Small intestine (tissue), 7 donors: Measurements from ENCODE around the gene NIPSNAP2. TPM values are rescaled to one million over a fixed set of nuclear protein-coding genes. Genes with fewer than 3 reads are reported as not detected.
"Not testable (repeated sequence)": the region's sequence is repeated elsewhere in the genome, so short reads cannot be mapped to it uniquely, and the experiment has no call there.

ENCODE experiments used
- DNase-seq, 2 donors: peaks; one replicate each; pipeline versions ENCODE4 v3.0.0 to v3.0.0-alpha.2; 2013
- FAIRE-seq: peaks from 2 replicates; lab custom pipeline; 2012; peaks lifted over from hg19 to GRCh38; lab: Jason Lieb, UNC
- H3K27ac ChIP-seq, 3 donors: one replicate each; pipeline ENCODE4 v1.5.1; 2013; ENCODE audit warnings: low read length in 2 of 3, mild to moderate bottlenecking in 2 of 3, control low read depth in 1 of 3, inconsistent platforms in 1 of 3, low read depth in 1 of 3, moderate library complexity in 1 of 3
- H3K27me3 ChIP-seq, 3 donors: one replicate each; pipeline ENCODE4 v1.6.1; 2013; ENCODE audit warnings: low read length in 3 of 3, inconsistent platforms in 1 of 3; ENCODE audit not compliant: control insufficient read depth in 3 of 3, insufficient read depth in 3 of 3
- H3K36me3 ChIP-seq, 3 donors: one replicate each; pipeline ENCODE4 v1.6.1; 2013; ENCODE audit warnings: low read length in 3 of 3, inconsistent platforms in 1 of 3, low read depth in 1 of 3, mild to moderate bottlenecking in 1 of 3, moderate library complexity in 1 of 3; ENCODE audit not compliant: control insufficient read depth in 3 of 3, insufficient read depth in 2 of 3
- H3K4me1 ChIP-seq, 3 donors: one replicate each; pipeline ENCODE4 v1.6.1; 2013; ENCODE audit warnings: low read length in 2 of 3, inconsistent platforms in 1 of 3, low read depth in 1 of 3, mild to moderate bottlenecking in 1 of 3, moderate library complexity in 1 of 3; ENCODE audit not compliant: control insufficient read depth in 3 of 3, insufficient read depth in 2 of 3
- H3K4me3 ChIP-seq, 3 donors: one replicate each; pipeline ENCODE4 v1.5.1; 2013; ENCODE audit warnings: low read length in 3 of 3, control low read depth in 1 of 3, inconsistent platforms in 1 of 3, low read depth in 1 of 3, mild to moderate bottlenecking in 1 of 3, moderate library complexity in 1 of 3
- H3K9me3 ChIP-seq, 2 donors: one replicate each; pipeline ENCODE4 v1.6.1; 2013; ENCODE audit warnings: low read depth in 1 of 2, low read length in 1 of 2; ENCODE audit not compliant: control insufficient read depth in 2 of 2, insufficient read depth in 1 of 2
- WGBS, 3 donors: extraction: QIAGEN DNeasy Blood & Tissue Kit; methylation state at CpG; one replicate each; pipeline ENCODE4 v1.1.7; 2013; 5-methylcytosine and 5-hydroxymethylcytosine counted together
- polyA plus RNA-seq, 4 donors: library from polyadenylated mRNA; stranded (reverse) in 3 of 4; unstranded in 1 of 4; fragments of 200-250 nt in 3 of 4; fragments of 120-200 nt in 1 of 4; gene quantifications; one replicate each; pipeline versions ENCODE4 v1.2.1 to v1.2.3, GENCODE V29; 2013
- donor health status: healthy with polysubstance abuse.
- donor health status: control.
- donor health status: control.
- donor health status: Bipolar disorder and iron deficiency.
- donor health status: healthy.

Gene NIPSNAP2
- polyA plus RNA-seq, 4 donors: 28.2 to 52.8 (median 40.9) TPM

- H3K27ac ChIP-seq: no peak overlapping the region
- no peak for DNase-seq
- no peaks in the 10 kb centered on the region for H3K4me1 ChIP-seq
- WGBS, 3 donors: 92 to 95% (median 92%) methylated on average over 3 of the region's 3 CpGs
- no peaks in the 10 kb centered on the region for H3K9me3 ChIP-seq
- no peak for FAIRE-seq
- no peaks in the 10 kb centered on the region for H3K27me3 ChIP-seq
- peaks cover 11 to 44% (median 21%) of the 10 kb centered on the region in 3 donors for H3K36me3 ChIP-seq
- H3K4me3 ChIP-seq: no peak overlapping the region
Measured at GRCh38 chr7:55983537-55983936, 19.2 kb downstream of the NIPSNAP2 start.

- no peaks in the 10 kb centered on the region for H3K9me3 ChIP-seq
- peaks cover 6 to 49% (median 10%) of the 10 kb centered on the region in 3 donors for H3K36me3 ChIP-seq
- no peak for DNase-seq
- no peak for FAIRE-seq
- 93 to 98% (median 95%) methylated on average over 3 of the region's 3 CpGs for WGBS, 3 donors
- no peak overlapping the region for H3K27ac ChIP-seq
- H3K4me3 ChIP-seq: no peak overlapping the region
- H3K4me1 ChIP-seq: no peaks in the 10 kb centered on the region
- H3K27me3 ChIP-seq: no peaks in the 10 kb centered on the region
Measured at GRCh38 chr7:55992346-55992745, 28.0 kb downstream of the NIPSNAP2 start.

DNA sequence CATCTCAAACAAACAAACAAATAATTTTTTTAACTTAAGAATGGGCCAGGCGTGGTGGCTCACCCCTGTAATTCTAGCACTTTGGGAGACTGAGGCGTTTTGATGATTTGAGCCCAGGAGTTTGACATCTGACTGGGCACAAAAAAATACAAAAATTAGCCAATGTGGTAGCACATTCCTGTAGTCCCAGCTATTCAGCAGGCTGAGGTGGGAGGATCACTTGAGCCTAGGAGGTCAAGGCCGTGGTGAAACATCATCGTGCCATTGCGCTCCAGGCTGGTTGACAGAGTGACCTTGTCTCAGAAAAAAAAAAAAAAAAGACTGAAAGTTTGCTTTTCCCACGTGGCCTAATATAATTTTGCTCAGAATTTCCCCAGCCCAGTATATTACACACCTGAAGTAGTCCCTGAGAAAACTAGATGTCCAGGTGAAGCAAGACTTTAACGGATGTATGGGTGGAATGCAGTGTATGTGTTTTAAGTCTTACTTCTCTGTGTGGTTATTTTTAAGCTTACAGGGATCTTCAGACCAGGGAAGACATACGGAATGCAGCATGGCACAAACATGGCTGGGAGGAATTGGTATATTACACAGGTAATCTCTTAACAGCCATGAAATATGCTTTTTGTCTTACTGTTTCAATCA is 32.6 kb downstream of the NIPSNAP2 start:
- FAIRE-seq: no peak
- Histone ChIP-seq H3K9me3 (no peaks in the 10 kb centered on the region), H3K27ac (no peak overlapping the region), H3K36me3 (peaks cover 7 to 42% (median 9%) of the 10 kb centered on the region in 3 donors), H3K4me1 (peaks cover 0 to 5% (median 0%) of the 10 kb centered on the region in 3 donors), H3K27me3 (no peaks in the 10 kb centered on the region), H3K4me3 (no peak overlapping the region)
- no peak for DNase-seq
- 86 to 92% (median 86%) methylated on average over 8 of the region's 8 CpGs for WGBS, 3 donors

DNA sequence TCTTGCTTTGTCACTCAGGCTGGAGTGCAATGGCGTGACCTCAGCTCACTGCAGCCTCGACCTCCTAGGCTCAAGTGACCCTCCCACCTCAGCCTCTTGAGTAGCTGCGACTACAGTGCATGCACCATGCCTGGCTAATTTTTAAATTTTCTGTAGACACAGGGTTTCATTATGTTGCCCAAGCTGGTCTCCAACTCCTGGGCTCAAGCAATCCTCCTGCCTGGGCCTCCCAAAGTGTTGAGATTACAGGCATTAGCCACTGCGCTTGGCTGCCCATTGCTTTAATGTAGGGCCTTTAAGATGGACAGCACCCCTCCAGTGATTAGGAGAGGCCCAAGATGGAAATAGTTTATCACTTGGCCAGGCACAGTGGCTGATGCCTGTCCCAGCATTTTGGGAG is 39.4 kb downstream of the NIPSNAP2 start:
- FAIRE-seq (no peak), DNase-seq (no peak)
- H3K27me3 ChIP-seq: no peaks in the 10 kb centered on the region
- WGBS, 3 donors: 87 to 92% (median 90%) methylated on average over 4 of the region's 4 CpGs
- H3K36me3 ChIP-seq: peaks cover 0 to 6% (median 0%) of the 10 kb centered on the region in 3 donors
- no peak overlapping the region for H3K27ac ChIP-seq
- no peak overlapping the region for H3K4me3 ChIP-seq
- no peaks in the 10 kb centered on the region for H3K9me3 ChIP-seq
- H3K4me1 ChIP-seq: peaks cover 0 to 24% (median 0%) of the 10 kb centered on the region in 3 donors

GRCh38 chr7:56007167-56007652 is 42.8 kb downstream of the NIPSNAP2 start:
- no peaks in the 10 kb centered on the region for H3K9me3 ChIP-seq
- no peak overlapping the region for H3K4me3 ChIP-seq
- peak overlapping the region in 1 of 3 donors; percentile 82 for H3K27ac ChIP-seq
- H3K27me3 ChIP-seq: no peaks in the 10 kb centered on the region
- peaks cover 0 to 19% (median 0%) of the 10 kb centered on the region in 3 donors for H3K36me3 ChIP-seq
- FAIRE-seq (no peak), DNase-seq (peak in 1 of 2 donors; percentile 95)
- WGBS, 3 donors: 46 to 66% (median 59%) methylated on average over 4 of the region's 4 CpGs
- H3K4me1 ChIP-seq: peaks cover 0 to 19% (median 0%) of the 10 kb centered on the region in 3 donors

DNA sequence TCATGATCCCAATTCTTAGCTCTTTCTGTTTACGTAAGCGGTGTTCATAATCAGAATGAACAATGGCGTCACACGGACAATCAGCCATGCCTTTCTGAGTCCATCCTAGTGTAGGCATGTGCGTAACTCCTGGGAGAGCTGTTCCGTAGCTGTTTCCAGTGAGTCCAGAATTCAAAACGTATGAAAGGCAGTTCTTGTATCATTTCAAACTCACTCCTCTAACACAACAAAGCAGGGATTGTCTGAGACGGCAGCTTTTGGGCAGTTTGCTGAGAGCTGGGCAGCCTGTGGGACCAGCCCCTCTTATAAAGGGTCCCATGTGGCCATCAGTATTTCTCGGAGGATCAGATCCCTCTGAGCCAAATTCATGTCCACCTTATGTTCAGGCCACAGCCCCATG is 43.5 kb downstream of the NIPSNAP2 start:
- Histone ChIP-seq H3K27me3 (no peaks in the 10 kb centered on the region), H3K4me3 (no peak overlapping the region), H3K9me3 (no peaks in the 10 kb centered on the region), H3K36me3 (peaks cover 0 to 24% (median 0%) of the 10 kb centered on the region in 3 donors), H3K4me1 (peaks cover 0 to 19% (median 0%) of the 10 kb centered on the region in 3 donors), H3K27ac (peak overlapping the region in 1 of 3 donors; percentile 82)
- 89 to 94% (median 90%) methylated on average over 9 of the region's 9 CpGs for WGBS, 3 donors
- FAIRE-seq (no peak), DNase-seq (no peak)

- Histone ChIP-seq H3K36me3 (peaks cover 0 to 38% (median 0%) of the 10 kb centered on the region in 3 donors), H3K4me3 (no peak overlapping the region), H3K9me3 (no peaks in the 10 kb centered on the region), H3K4me1 (peaks cover 0 to 19% (median 0%) of the 10 kb centered on the region in 3 donors), H3K27ac (no peak overlapping the region), H3K27me3 (no peaks in the 10 kb centered on the region)
- WGBS, 3 donors: 22 to 67% (median 41%) methylated on average over 7 of the region's 7 CpGs
- FAIRE-seq (no peak), DNase-seq (no peak)
Measured at GRCh38 chr7:56009695-56010094, 45.3 kb downstream of the NIPSNAP2 start.

- WGBS, 3 donors: 86 to 97% (median 92%) methylated on average over 3 of the region's 3 CpGs
- FAIRE-seq, H3K27ac ChIP-seq, H3K9me3 ChIP-seq, H3K27me3 ChIP-seq, DNase-seq, H3K4me3 ChIP-seq: not testable (repeated sequence)
- Histone ChIP-seq H3K36me3 (peaks cover 0 to 80% (median 4%) of the 10 kb centered on the region in 3 donors), H3K4me1 (peaks cover 0 to 11% (median 0%) of the 10 kb centered on the region in 3 donors)
Measured at GRCh38 chr7:56017015-56017414, 52.6 kb downstream of the NIPSNAP2 start.
